ENCODE results near the gene PSMG4. TPM values are rescaled to one million over a fixed set of nuclear protein-coding genes. Genes with fewer than 3 reads are reported as not detected.

The PSMG4 gene
- total and polyA plus RNA-seq, 2 of the 8 experiments (the other 6 are each of a cell fraction or from before 2014, with no cell fraction given), result 40.6 to 113 TPM

- TF ChIP-seq RAD21 (IDR thresholded peaks at IDR 0.05 in 1 of 2, conservative IDR thresholded peaks at IDR 0.05 in 1 of 2; ENCODE audit: low read depth in 2 of 2, low read length in 2 of 2) (no peak), ASH2L (IDR thresholded peaks at IDR 0.05; ENCODE audit: low read length) (no peak)
Observed at GRCh38 chr6:3264356-3264755, 5.6 kb downstream of the PSMG4 start (continued).

Measured in H1 (cell line).